ENCODE data around the gene TRIM6.
"Not testable (repeated sequence)": the region's sequence is repeated elsewhere in the genome, so short reads cannot be mapped to it uniquely, and the experiment has no call there.

The TRIM6 gene

GRCh38 chr11:5603326-5603725 lies 6.9 kb downstream of the TRIM6 start:
- no peak for DNase-seq (ENCODE audit: low spot score)

GRCh38 chr11:5604896-5605295 lies 8.5 kb downstream of the TRIM6 start:
- DNase-seq (ENCODE audit: low spot score), result no peak

GRCh38 chr11:5605849-5606248 lies 9.4 kb downstream of the TRIM6 start:
- DNase-seq (ENCODE audit: low spot score), result no peak

- no peak for DNase-seq (ENCODE audit: low spot score)
Observed at GRCh38 chr11:5608808-5609207, 12.4 kb downstream of the TRIM6 start.

- DNase-seq (ENCODE audit: low spot score), result no peak
Observed at GRCh38 chr11:5610446-5610845, 14.0 kb downstream of the TRIM6 start.

- no peak for DNase-seq (ENCODE audit: low spot score)
Observed at GRCh38 chr11:5611627-5612026, 15.2 kb downstream of the TRIM6 start.

- DNase-seq (ENCODE audit: low spot score), result no peak
Observed at GRCh38 chr11:5618807-5619206, 22.4 kb downstream of the TRIM6 start.

- DNase-seq (ENCODE audit: low spot score), result no peak
Observed at GRCh38 chr11:5620651-5621521, 24.4 kb downstream of the TRIM6 start.

- DNase-seq (ENCODE audit: low spot score), result no peak
Observed at GRCh38 chr11:5621580-5621979, 25.1 kb downstream of the TRIM6 start.

- no peak for DNase-seq (ENCODE audit: low spot score)
Observed at GRCh38 chr11:5622802-5623201, 26.4 kb downstream of the TRIM6 start.

GRCh38 chr11:5624489-5625279 lies 28.2 kb downstream of the TRIM6 start, which contains the start of gene TRIM34:
TRIM34 (plus strand) TSS chr11:5625001; CDS start chr11:5632332, 7,331 bp downstream.
- DNase-seq (ENCODE audit: low spot score), result peak; percentile 38

- DNase-seq (ENCODE audit: low spot score), result no peak
Observed at GRCh38 chr11:5625281-5625680, 28.8 kb downstream of the TRIM6 start.

- no peak for DNase-seq (ENCODE audit: low spot score)
Observed at GRCh38 chr11:5626196-5626595, 29.8 kb downstream of the TRIM6 start.

GRCh38 chr11:5631417-5631816 lies 35.0 kb downstream of the TRIM6 start:
- DNase-seq (ENCODE audit: low spot score), result no peak

GRCh38 chr11:5631969-5632635 lies 35.7 kb downstream of the TRIM6 start:
- DNase-seq (ENCODE audit: low spot score), result no peak

- no peak for DNase-seq (ENCODE audit: low spot score)
Observed at GRCh38 chr11:5639953-5640352, 43.5 kb downstream of the TRIM6 start.

GRCh38 chr11:5643585-5643984 lies 47.1 kb downstream of the TRIM6 start:
- no peak for DNase-seq (ENCODE audit: low spot score)

- no peak for DNase-seq (ENCODE audit: low spot score)
Observed at GRCh38 chr11:5646139-5646538, 49.7 kb downstream of the TRIM6 start.

GRCh38 chr11:5655474-5655873 lies 59.0 kb downstream of the TRIM6 start:
- no peak for DNase-seq (ENCODE audit: low spot score)

GRCh38 chr11:5656956-5657355 lies 60.5 kb downstream of the TRIM6 start:
- DNase-seq (ENCODE audit: low spot score), result not testable (repeated sequence)

- no peak for DNase-seq (ENCODE audit: low spot score)
Observed at GRCh38 chr11:5658318-5658717, 61.9 kb downstream of the TRIM6 start.

Data from SW480 (cell line).